Measurements from ENCODE around the gene OBI1.
"Not testable (repeated sequence)": the region's sequence is repeated elsewhere in the genome, so short reads cannot be mapped to it uniquely, and the experiment has no call there.

Gene OBI1

DNA sequence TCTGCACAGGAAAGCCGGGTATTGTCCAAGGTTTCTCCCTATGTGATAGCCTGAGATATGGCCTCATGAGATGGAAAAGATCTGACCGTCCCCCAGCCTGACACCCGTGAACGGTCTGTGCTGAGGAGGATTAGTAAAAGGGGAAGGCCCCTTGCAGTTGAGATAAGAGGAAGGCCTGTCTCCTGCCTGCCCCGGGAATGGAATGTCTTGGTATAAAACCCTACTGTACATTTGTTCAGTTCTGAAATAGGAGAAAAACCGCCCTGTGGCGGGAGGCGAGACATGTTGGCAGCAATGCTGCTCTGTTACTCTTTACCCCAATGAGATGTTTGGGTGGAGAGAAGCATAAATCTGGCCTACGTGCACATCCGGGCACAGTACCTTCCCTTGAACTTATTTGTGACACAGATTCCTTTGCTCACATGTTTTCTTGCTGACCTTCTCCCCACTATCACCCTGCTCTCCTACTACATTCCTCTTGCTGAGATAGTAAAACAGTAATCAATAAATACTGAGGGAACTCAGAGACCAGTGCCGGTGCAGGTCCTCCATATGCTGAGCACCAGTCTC is 11.8 kb downstream of the OBI1 start:
- not testable (repeated sequence) for DNase-seq

DNA sequence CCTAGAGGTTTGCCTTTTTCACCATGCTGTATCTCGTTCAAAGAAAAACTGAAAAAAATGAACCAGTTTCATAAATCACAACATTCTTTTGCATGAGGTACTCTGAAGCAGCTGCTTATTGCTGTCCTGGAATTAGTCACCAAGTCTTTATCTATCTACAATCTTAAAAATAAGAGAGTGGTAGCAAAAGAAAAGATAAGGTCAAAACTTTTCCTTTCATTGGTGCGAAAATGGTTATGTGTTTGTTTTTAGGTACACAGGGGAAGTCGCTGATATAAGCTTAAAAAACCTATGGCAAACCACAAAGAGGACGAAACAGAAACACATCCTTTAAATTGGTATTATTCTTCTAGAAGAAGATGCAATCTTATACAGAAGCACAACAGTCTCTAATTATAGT is 20.7 kb downstream of the OBI1 start:
- no peak for DNase-seq

DNA sequence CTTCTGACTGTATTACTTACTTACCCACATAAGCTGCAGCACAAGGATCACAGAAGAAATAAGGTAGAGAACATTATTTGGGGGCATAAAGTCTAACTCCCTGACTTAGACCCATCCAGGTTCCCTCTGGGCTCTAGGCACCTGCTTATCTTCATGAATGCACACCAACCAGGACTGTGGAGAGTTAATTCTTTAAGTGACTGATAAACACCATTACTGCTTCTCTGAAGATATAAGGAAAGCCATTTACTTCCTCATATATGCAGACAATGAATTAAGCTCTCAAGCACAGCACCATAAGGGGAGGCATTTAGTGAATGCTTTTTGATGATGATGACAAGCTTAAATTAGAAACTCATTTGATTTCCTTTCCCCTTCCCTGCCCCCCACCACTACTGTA is 22.5 kb downstream of the OBI1 start:
- DNase-seq: no peak

DNA sequence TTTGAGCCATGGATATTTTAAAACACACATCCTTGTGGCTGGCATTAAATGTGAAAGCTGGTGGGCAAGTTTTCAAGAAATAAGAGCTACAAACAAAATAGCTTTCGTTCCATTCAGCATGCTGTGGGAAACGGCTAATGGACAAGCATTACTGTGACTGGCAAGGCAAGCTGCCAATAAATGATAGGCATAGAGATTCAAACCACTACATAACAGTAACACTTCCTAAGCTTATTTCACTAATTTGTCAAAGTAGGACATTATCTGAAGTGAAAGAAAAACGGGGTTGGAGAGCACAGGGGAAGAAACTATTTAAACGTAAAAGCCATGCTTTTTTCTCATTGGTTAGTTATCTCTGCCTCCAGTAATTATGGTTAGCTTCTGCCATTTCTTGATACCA is 26.0 kb downstream of the OBI1 start:
- DNase-seq: no peak

DNA sequence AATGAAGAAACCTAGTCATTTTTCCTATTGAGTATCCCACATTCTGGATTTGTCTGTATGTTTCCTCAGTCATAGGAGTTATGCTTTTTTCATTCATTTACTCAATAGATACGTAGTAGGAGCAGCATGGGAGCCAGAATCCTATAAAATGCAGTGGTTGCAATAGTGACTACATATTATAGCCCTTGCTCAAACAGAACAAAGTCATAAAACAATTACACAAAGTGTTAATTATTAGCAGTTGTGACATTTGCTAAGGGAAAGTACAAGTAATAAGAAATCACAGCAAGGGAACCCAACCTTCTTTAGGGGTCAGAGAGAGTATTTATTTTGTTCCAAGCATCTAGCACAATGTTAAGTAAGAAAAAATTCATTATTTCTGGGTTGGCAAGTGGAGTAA is 27.9 kb downstream of the OBI1 start:
- DNase-seq: no peak

DNA sequence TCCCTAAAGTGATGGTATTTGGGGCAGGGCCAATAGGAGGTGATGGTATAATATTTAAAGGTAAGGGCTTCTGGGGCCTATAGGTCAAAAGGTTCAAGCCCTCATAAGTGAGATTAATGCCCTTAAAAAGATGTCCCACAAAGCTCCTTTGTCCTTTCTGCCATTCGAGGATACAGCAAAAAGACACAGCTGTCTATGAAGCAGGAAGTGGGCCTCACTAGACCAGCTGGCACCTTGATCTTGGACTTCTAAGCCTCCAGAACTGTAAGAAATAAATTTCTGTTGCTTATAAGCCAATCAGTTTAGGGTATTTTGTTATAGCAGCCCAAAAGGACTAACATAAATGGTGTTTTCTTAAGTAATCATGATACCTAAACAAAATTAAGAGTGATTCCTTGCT is 28.4 kb downstream of the OBI1 start:
- DNase-seq: no peak

DNA sequence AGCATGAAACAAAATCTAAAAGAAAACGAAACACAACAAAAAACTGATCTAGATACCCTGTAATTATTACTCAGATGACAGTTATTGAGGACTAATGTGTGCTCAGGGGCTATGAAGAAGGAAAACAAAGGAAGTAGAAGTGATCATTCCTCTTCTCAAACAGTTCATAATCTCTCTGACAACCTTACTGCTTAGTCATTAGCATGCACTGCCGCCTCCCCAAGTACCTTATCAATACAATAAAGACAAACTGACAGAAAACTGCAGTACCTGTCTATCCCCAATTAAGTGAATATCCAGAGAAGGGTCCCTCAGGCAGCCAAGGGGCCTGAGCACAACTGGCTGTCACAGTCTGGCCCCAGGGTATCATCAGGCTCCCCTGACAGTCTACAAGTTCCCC is 33.6 kb downstream of the OBI1 start:
- DNase-seq: no peak

DNA sequence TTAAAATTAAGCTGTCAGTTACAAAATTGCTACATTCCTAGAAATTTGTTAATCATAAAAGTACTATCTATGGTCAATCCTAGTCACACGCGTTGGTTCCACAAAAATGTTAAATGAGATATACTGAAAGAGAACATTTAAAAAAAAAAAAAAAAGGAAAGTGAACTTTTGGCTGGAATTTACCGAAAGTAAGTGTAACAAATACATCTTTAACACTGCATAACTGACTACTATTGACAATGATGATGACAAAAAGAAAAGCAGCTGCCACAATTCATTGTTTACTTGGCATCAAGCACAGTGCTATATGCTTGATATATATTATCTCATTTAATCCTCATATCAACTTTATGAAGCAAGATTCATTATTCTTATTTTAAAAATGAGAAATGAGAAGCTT is 35.8 kb downstream of the OBI1 start:
- no peak for DNase-seq

DNA sequence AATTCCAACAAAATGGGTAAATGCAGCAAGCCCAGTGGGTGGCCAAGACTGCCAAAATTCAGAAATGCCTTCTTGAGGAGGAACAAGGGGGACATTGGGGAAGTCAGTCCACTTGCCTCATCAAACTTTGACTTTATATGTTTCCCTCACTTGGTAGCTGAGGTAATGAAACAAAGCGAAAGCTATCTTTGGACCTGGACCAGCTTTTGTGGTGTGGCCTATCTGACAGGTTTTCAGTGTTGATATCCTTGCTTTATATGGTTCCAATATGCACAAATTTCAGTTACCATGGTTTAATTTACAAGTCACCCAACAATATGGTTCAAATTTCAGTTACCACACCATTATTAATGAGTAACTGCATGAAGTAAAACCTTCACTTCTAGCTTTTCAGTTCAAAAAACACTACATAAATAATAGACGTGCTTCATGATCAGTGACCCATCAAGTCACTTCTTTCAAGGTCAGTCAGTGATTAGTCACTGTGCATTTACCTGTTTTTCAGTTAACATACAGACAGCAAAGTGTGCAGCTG is 38.0 kb downstream of the OBI1 start:
- no peak for DNase-seq

DNA sequence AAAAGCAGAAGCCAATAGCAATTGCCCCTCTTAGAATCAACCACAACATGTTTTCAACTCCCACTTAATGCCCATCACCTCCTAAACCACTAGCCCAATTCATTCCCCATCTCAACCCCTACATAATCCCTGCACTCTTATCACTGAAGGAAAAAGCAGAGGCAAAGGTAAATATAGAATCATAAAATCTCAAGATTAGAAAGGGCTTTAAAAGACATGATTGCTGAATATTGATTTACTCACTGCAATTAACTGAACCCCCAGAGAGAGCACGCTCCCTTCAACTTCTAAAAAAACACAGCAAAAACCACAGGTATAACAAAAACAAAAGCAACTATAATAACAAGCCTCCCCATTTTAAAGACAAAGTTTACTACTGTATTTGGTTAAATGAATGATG is 40.5 kb downstream of the OBI1 start:
- DNase-seq: no peak

DNA sequence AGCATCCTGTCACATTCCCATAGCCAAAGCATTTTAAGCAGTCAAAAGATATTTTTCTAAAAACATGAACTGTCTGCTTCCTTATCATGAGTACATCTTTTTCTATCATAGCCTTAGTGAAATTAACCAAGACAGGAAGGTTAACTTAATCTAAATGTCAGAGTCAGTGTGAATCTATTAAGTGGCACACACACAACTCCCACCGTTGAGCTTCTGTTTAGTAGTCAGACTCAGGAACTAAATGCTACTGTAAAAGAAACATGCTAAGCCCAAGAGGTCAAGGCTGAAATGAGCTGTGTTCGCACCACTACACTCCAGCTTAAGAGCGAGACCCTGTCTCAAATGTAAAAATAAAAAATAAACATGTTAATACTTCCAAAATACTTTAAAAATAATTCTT is 47.9 kb downstream of the OBI1 start:
- DNase-seq: no peak

DNA sequence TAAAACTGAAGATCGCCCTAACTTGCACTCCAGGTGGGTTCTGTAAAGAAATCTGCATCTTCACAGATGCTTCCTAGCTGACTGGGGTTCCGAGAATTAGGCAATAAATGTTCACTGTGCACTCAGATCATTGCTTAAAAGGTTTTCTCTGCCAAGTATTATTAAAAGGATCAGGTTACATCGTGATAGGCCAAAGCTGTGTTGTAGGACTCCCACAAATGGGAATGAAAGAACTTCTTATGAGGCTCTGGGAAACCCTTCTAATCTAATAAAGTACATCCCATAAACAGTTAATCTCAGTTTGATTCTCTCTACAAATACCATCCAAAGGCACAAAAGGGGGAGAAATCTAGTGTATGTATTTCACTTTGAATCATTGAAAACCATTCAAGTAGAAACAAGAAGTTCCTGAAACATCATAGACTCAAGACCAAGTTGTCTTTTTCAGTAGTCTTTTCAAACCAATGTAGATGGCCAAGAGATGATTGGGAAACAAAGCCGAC is 48.5 kb downstream of the OBI1 start:
- DNase-seq: no peak

DNA sequence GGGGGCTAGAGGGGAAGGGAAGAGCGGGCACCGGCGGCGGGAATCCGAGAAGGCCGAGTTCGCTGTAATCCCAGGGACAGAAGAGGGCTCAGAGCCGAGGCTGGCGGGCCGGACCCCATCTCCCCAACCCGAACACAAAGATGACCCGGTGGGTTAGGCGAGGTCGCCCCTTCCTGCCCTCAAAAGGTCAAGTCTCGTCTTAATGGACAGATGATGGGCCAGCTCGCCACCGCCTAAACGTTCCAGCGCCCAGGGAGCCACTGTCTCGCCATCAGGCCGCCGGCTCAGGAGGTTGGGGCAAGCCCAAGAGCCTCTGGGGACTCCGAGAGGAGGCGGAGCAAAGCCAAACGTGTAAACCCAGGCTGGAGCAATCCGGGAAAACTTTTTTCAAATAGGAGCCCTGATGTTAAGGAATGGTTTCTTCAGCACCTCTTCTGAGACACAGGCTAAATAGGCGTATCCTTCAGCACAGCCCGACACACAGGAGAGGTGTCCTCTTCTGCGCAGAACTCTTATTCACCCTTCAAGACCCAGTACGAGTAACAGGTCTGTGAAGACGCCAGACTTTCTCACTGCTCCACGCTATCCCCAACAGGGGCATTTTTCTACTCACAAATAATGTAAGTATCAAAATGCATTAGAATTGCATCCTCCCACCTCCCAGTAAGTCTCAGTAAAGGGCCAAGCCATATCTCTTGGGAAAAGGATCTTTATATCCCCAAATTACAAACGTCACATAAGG is 49.3 kb downstream of the OBI1 start:
- no peak for DNase-seq

DNA sequence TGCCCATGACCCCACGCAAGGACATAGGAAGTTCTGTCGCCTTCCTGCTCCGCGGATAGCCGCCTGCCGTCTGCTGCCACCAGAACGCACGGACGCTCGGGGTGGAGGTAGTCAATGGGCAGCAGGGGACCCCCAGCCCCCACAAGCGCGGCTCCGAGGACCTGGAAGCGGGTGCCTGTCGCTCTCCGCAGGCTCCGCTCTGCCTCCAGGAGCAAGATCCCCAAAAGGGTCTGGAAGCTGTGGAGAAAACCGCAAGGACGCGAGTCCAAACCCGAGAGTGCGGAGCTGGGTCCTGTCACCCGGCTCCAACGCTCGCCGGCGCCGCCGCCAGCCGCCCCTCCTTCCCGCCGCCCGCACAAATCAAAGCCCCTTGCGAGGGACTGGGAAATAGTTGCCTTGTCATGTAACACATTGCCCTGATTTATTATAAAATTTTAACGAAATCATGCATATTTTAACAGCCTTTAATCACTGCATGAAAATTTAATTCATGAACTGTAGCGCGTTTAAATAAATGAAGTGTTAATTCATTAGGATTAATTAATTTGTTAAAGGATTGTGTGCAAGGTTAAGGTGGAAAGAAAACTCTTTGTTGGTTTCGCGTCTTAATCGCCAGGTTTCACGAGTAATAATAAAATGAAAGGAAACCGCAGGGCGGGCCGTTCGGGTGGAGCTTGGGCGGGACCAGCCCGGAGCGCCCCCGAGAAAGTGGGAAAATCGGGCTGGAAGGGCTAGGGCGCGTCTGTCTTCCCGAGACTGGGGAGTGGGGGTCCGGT is 50.1 kb downstream of the OBI1 start:
- DNase-seq: no peak

DNA sequence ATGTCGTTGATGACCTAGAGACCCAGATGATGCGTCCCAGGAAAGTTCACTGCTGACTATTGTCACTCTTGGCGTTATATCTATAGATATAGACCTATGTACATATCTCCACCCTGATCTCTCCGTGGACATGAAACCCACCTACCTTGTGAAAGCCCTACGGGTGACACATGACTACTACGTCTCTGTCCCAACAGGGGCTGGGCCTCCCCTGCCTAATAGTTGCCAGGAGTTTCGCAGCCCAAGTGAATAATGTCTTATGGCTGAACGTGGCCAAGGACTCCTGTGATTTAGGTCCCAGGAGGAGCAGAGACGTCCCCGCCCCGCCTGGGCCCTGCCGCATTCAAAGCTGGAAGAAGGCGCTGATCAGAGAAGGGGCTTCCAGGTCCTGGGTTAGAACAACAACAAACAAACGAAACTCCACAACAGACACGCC is 50.7 kb downstream of the OBI1 start:
- DNase-seq: no peak

DNA sequence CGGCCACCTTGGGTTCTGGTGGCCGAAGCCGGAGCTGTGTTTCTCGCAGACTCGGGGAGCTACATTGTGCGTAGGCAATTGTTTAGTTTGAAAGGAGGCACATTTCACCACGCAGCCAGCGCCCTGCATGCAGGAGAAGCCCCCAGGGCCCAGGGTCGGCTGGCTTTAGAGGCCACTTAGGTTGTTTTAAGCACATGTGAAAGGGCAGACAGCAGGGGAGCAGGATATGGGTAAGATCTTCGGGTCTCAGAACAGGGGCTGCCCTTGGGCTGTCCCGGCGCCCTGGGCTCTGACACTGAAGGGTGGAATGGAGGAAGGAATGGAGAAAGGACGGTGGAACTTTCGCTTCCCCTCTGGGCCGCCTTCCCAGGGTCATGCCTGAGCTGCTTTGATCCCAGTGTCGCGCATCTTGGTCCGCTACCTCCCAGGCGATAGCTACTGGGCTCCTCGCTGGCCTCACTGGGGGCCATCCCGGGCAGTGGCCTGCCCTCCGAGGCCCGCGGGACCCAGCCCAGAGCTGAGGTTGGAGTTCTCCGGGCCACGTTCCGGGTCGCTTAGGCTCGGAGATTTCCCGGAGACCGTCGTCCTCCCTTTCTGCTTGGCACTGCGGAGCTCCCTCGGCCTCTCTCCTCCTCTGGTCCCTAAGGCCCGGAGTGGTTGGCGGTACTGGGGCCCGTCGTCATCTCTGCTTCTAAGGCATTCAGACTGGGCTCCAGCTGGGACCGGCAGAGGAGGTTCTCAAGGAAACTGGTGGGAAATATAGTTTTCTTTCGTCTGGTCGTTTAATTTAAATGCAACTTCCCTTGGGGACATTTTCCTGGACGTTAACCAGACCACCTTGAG is 51.3 kb downstream of the OBI1 start:
- DNase-seq: no peak

DNA sequence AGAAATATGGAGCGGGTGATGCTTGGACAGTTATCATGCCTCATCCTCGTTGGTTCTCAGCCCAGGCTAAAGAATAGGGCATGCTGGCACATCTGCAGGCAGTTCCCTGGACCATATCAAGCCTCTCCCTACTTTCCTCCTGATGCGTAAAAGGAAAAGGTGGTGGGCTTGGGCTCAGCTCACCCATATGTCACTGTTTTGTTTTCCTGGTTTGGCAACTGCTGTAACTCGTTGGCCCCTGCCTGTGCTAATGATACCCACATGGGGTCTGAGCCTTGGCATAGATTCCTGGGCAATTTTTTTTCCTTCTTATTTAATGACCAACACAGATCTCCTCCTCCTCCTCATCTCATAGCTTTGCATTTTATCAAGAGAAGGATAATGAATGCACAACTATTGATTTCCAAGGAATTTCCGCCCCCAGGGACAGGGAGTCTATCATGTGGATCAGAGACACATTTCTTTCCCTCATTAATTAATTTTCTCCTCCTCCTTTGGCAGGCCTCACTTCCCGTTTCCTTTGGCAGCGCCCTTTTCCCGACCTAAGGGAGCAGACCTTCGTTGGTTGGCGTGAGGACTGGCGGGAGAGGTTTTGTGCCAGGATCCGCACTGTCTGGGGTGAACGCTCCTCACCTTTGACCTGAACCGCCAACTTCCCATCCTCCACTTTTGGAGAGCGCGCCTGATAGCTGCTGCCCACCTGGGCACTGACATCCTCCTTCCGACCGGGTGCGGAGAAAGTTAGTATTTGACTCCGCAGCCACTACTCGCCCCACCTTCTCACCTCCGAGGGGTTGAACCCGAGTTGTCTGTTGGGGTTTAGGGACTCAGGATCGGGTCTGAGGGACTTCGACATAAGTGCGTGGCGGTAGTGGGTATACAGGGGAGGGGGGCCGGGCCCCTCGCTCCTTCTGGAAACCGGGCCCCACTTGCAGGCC is 52.2 kb downstream of the OBI1 start:
- DNase-seq: no peak

DNA sequence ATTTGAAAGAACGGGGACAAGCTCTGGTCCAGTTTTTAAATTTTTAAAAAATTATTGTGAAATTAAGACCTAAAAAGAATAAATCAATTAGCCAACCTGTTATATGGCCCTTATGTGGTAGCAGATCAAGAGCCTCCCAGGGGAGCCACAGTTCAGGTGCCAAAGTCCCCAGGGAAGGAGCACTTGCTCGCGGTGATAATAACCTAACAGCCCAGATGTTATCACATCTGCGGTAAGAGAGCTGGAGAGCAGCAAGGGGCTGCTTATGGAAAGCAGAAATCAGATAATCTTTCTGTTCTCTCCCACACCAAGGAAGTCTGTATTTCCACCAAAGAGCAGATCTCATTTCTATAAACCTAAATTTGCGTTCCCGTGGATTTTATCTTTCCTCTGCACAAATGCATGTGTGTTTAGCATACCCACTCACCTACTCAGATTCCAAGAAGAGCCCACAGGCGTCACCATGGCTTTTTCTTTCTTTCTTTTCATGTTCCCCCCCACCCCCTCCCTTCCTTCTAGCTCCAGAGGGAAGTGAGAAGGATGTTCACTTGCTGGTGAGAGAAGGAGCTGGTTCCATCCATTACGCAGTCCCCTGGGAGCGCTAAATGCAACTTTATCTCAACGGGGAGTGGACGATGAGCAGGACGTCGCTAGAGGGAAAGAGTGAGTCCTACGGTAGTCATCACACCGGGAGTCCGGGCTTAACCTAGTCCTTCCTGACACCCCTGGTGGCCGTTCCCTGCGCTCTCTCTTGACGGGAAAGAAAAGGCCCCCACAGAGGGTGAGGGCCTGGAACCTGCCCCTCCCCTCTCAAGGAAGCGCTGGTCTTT is 54.0 kb downstream of the OBI1 start:
- no peak for DNase-seq

DNA sequence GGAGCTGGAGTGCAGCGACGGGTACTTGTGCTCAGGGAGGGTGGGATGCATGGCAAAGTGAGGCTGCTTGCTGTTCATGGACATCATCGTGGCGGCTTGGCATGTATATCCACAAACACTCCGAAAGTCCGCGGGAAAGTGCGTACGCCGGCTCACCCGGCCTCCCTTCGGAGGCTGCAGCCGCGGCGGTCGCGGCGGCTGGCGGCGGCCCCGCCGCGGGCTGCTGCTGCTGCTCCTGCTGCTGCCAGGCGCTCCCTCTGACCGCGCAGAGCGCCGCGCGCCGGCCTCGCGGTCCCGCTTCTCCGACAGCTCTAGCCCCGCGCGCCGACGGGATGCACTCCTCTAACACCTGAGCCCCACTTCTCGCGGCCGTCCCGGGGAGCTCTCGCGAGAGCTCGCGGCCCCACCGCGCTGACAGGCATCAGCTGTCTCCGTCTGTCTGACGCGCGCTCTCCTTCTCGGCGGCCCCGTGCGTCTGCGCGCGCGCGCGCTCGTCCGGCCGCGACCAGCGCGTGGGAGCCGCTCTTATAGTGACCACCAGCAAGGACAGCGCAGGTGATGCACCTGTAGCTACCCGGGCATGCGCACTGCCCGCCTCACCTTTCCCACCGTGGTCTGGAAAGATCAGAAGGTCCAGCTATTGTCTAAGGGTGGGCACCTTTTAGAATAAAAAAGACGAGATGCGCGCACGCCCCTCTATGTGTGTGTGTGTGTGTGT is 55.6 kb downstream of the OBI1 start, which contains the start of gene POU4F1:
POU4F1 (minus strand) TSS at position 313 of the 718 bp plus-strand sequence; CDS start at position 87, 226 bp downstream.
- no peak for DNase-seq
